Heart right ventricle (tissue), 16 donors: ENCODE results near the gene TJP1. TPM values are rescaled to one million over a fixed set of nuclear protein-coding genes. Genes with fewer than 3 reads are reported as not detected.
"Not testable (repeated sequence)": the region's sequence is repeated elsewhere in the genome, so short reads cannot be mapped to it uniquely, and the experiment has no call there.

Source experiments
- ATAC-seq, 8 donors: fragments of 200-7000 bp; cut with Tn5 transposase; one replicate each; pipeline ENCODE4 v1.9.1; 2020; ENCODE audit warnings: mild to moderate bottlenecking in 8 of 8, moderate library complexity in 8 of 8, moderate number of reproducible peaks in 1 of 8
- DNase-seq, 2 donors: peaks; one replicate each; pipeline ENCODE4 v3.0.0-alpha.2; 2020
- H3K27ac ChIP-seq, 10 donors: fragments of 200-600 bp; sonication (generic) in 2 of 10; one replicate each; pipeline versions ENCODE4 v1.5.0 to v1.8.0; 2020 to 2022; ENCODE audit warnings: mild to moderate bottlenecking in 3 of 10
- H3K27me3 ChIP-seq, 7 donors: fragments of 200-600 bp; one replicate each; pipeline ENCODE4 v1.8.0; 2021 to 2022; ENCODE audit warnings: mild to moderate bottlenecking in 2 of 7
- H3K36me3 ChIP-seq, 9 donors: fragments of 200-600 bp; sonication (generic) in 1 of 9; one replicate each; pipeline versions ENCODE4 v1.5.0 to v1.8.0; 2020 to 2022; ENCODE audit warnings: mild to moderate bottlenecking in 2 of 9
- H3K4me1 ChIP-seq, 9 donors: fragments of 200-600 bp; sonication (generic) in 1 of 9; one replicate each; pipeline versions ENCODE4 v1.5.0 to v1.8.0; 2020 to 2022; ENCODE audit warnings: mild to moderate bottlenecking in 4 of 9
- H3K4me3 ChIP-seq, 10 donors: fragments of 200-600 bp; sonication (generic) in 2 of 10; one replicate each; pipeline versions ENCODE4 v1.5.0 to v1.8.0; 2020 to 2022; ENCODE audit warnings: mild to moderate bottlenecking in 7 of 10, moderate library complexity in 2 of 10
- H3K9me3 ChIP-seq, 11 donors: fragments of 200-600 bp in 10 of 11; sonication (generic) in 2 of 11; one replicate each; pipeline versions ENCODE4 v1.5.0 to v1.8.0; 2013 to 2022; ENCODE audit warnings: mild to moderate bottlenecking in 2 of 11, control low read depth in 1 of 11, moderate library complexity in 1 of 11
- CTCF ChIP-seq, 9 donors: fragments of 200-600 bp; sonication (generic) in 2 of 9; IDR thresholded peaks; one replicate each; pipeline versions ENCODE4 v1.5.0 to v1.8.0; 2021 to 2022; ENCODE audit warnings: antibody characterized with exemption in 9 of 9, mild to moderate bottlenecking in 5 of 9, moderate library complexity in 1 of 9
- WGBS, 2 donors: extraction: QIAGEN DNeasy Blood & Tissue Kit; methylation state at CpG; one replicate each; pipeline ENCODE4 v1.1.7; 2013; ENCODE audit warnings: inconsistent platforms in 1 of 2; 5-methylcytosine and 5-hydroxymethylcytosine counted together
- intact Hi-C, 10 donors: fragments of 100-400 bp; cut with DNase I; formaldehyde crosslinking; loops; one replicate each; pipeline versions ENCODE4 v1.11.1 to v1.14.2; 2022
- polyA plus RNA-seq, 2 donors: library from polyadenylated mRNA; stranded (reverse); fragments of 200-250 nt; gene quantifications; one replicate each; pipeline ENCODE4 v1.2.3, GENCODE V29; 2013
- total RNA-seq, 10 donors: library from RNA; stranded (reverse); fragmentation: NEBNext Ultra II Directional in 3 of 10; extraction: Animal tissue kit (Norgen Biotek cat#: 25700) in 3 of 10; gene quantifications; one replicate each; pipeline versions ENCODE4 v1.2.1 to v1.2.4, GENCODE V29; 2021 to 2023
- donor health status: Arrhythmogenic right ventricular cardiomyopathy.
- donor health status: ischemic (EF 13 %, LVEDD 7.1; RV severe dilation, severe dysfunction).
- donor health status: healthy with polysubstance abuse.
- donor health status: DM: no; HTN: yes; CAD: no.
- donor health status: DM: no; HTN: no; CAD: no.
- donor health status: ischemic (EF 25% LVEDD 6.9; RV normal size, moderate dysfunction).
- donor health status: ischemic (EF 25% LVEDD 5.7; RV mildly dilated, moderate dysfunction).
- donor health status: healthy.
- donor health status: DM: yes; HTN: yes; CAD: no.
- donor health status: Ischemic cardiomyopathy.
- donor health status: ischemic (EF 35%, LVEDD 5.7; RV mildly dilated, moderate dysfunction).
- donor health status: nonischemic (EF 11% LVEDD 7.7; RV severe dilation, severe dysfunction).
- donor health status: DM: yes; HTN: yes; CAD: no.
- donor health status: PGD.
- donor health status: ischemic (EF 29% LVEDD 5.4; RV normal size, mild dysfunction).
- donor health status: nonischemic (EF 23%, LVEDD 6.1; RV moderate dilation, normal function).

TJP1 gene
- total and polyA plus RNA-seq, 12 donors, result 22.8 to 166 (median 118) TPM

GRCh38 chr15:29785136-29785535 is 37.1 kb downstream of the TJP1 start:
- TF ChIP-seq CTCF (IDR thresholded peaks at IDR 0.05), result no peak
- WGBS, 2 donors, result 91 to 94% methylated on average over 2 of the region's 2 CpGs
- no peak for DNase-seq
- H3K9me3 ChIP-seq, result peaks cover 0 to 10% (median 0%) of the 10 kb centered on the region in 11 donors
- H3K36me3 ChIP-seq, result peaks cover 0 to 10% (median 0%) of the 10 kb centered on the region in 9 donors
- no peaks in the 10 kb centered on the region for H3K27me3 ChIP-seq
- intact Hi-C loops, result loop anchor here in 1 of 10 donors (10.0 kb wide), 1 partner anchor 50 kb away; no protein-coding TSS in a partner anchor
- H3K4me3 ChIP-seq, result no peak overlapping the region
- no peak for ATAC-seq
- peaks cover 0 to 82% (median 38%) of the 10 kb centered on the region in 9 donors for H3K4me1 ChIP-seq
- peak overlapping the region in 1 of 10 donors; percentile 46 for H3K27ac ChIP-seq

GRCh38 chr15:29784413-29784812 is 37.9 kb downstream of the TJP1 start:
- no peak for ATAC-seq
- no peak for DNase-seq
- peaks cover 0 to 10% (median 0%) of the 10 kb centered on the region in 11 donors for H3K9me3 ChIP-seq
- peaks cover 0 to 12% (median 0%) of the 10 kb centered on the region in 9 donors for H3K36me3 ChIP-seq
- H3K4me3 ChIP-seq, result no peak overlapping the region
- no peaks in the 10 kb centered on the region for H3K27me3 ChIP-seq
- WGBS, 2 donors, result 76 to 83% methylated on average over 7 of the region's 7 CpGs
- TF ChIP-seq CTCF (IDR thresholded peaks at IDR 0.05), result no peak
- no peak overlapping the region for H3K27ac ChIP-seq
- H3K4me1 ChIP-seq, result peaks cover 0 to 82% (median 38%) of the 10 kb centered on the region in 9 donors
- intact Hi-C loops, result loop anchor here in 1 of 10 donors (10.0 kb wide), 1 partner anchor 50 kb away; no protein-coding TSS in a partner anchor

- H3K27me3 ChIP-seq, DNase-seq, H3K4me3 ChIP-seq, ATAC-seq, H3K27ac ChIP-seq: not testable (repeated sequence)
- H3K4me1 ChIP-seq, result peaks cover 0 to 82% (median 46%) of the 10 kb centered on the region in 9 donors
- intact Hi-C loops, result loop anchor here in 1 of 10 donors (10.0 kb wide), 1 partner anchor 52 kb away; no protein-coding TSS in a partner anchor
- peaks cover 0 to 10% (median 0%) of the 10 kb centered on the region in 11 donors for H3K9me3 ChIP-seq
- H3K36me3 ChIP-seq, result peaks cover 0 to 12% (median 0%) of the 10 kb centered on the region in 9 donors
- WGBS, 2 donors, result 81 to 93% methylated on average over 8 of the region's 8 CpGs
Measured at GRCh38 chr15:29782816-29783215, 39.5 kb downstream of the TJP1 start.

- no peaks in the 10 kb centered on the region for H3K27me3 ChIP-seq
- no peak for DNase-seq
- peaks cover 0 to 5% (median 0%) of the 10 kb centered on the region in 9 donors for H3K36me3 ChIP-seq
- H3K4me1 ChIP-seq, result peaks cover 0 to 83% (median 54%) of the 10 kb centered on the region in 9 donors
- H3K4me3 ChIP-seq, result no peak overlapping the region
- ATAC-seq, result no peak
- intact Hi-C loops, result loop anchor here in 1 of 10 donors (5.0 kb wide), 1 partner anchor 34 kb away; no protein-coding TSS in a partner anchor
- no peak overlapping the region for H3K27ac ChIP-seq
- peaks cover 0 to 10% (median 0%) of the 10 kb centered on the region in 11 donors for H3K9me3 ChIP-seq
- TF ChIP-seq CTCF (IDR thresholded peaks at IDR 0.05), result no peak
Measured at GRCh38 chr15:29778382-29778781, 43.9 kb downstream of the TJP1 start.

- H3K4me1 ChIP-seq, result peaks cover 0 to 91% (median 58%) of the 10 kb centered on the region in 9 donors
- H3K36me3 ChIP-seq, result peaks cover 0 to 16% (median 0%) of the 10 kb centered on the region in 9 donors
- H3K27ac ChIP-seq, result no peak overlapping the region
- no peak overlapping the region for H3K4me3 ChIP-seq
- no peaks in the 10 kb centered on the region for H3K27me3 ChIP-seq
- peaks cover 0 to 7% (median 0%) of the 10 kb centered on the region in 11 donors for H3K9me3 ChIP-seq
- DNase-seq (no peak), ATAC-seq (no peak)
- WGBS, 2 donors, result 47 to 51% methylated on average over 4 of the region's 4 CpGs
- intact Hi-C loops, result loop anchor here in 2 of 10 donors (1.0 to 5.0 kb wide), 2 partner anchors 34 to 35 kb away; no protein-coding TSS in a partner anchor
- no peak for TF ChIP-seq CTCF (IDR thresholded peaks at IDR 0.05)
Measured at GRCh38 chr15:29776859-29777258, 45.4 kb downstream of the TJP1 start.
